Heart left ventricle (tissue), 13 donors: ENCODE results near the gene BRSK2.

ENCODE experiments used
- CTCF ChIP-seq, 12 donors: fragments of 200-600 bp; sonication (generic) in 4 of 12; IDR thresholded peaks; one replicate each; pipeline versions ENCODE4 v1.5.0 to v1.8.0; 2018 to 2022; ENCODE audit warnings: antibody characterized with exemption in 12 of 12, mild to moderate bottlenecking in 5 of 12
- POLR2A ChIP-seq, 2 donors: fragments of 450-650 bp; IDR thresholded peaks; one replicate each; pipeline ENCODE4 v1.6.1; 2017; ENCODE audit warnings: antibody characterized with exemption in 2 of 2, mild to moderate bottlenecking in 2 of 2, moderate library complexity in 2 of 2
- donor health status: ischemic (EF 13 %, LVEDD 7.1; RV severe dilation, severe dysfunction).
- donor health status: DM: no; HTN: yes; CAD: no.
- donor health status: DM: no; HTN: no; CAD: no.
- donor health status: ischemic (EF 25% LVEDD 6.9; RV normal size, moderate dysfunction).
- donor health status: ischemic (EF 25% LVEDD 5.7; RV mildly dilated, moderate dysfunction).
- donor health status: ischemic (EF 35%, LVEDD 5.7; RV mildly dilated, moderate dysfunction).
- donor health status: nonischemic (EF 11% LVEDD 7.7; RV severe dilation, severe dysfunction).
- donor health status: DM: yes; HTN: yes; CAD: no.
- donor health status: PGD.
- donor health status: ischemic (EF 29% LVEDD 5.4; RV normal size, mild dysfunction).
- donor health status: nonischemic (EF 23%, LVEDD 6.1; RV moderate dilation, normal function).

- TF ChIP-seq CTCF (IDR thresholded peaks at IDR 0.05) (no peak), POLR2A (IDR thresholded peaks at IDR 0.05) (no peak)
Observed at GRCh38 chr11:1381793-1382425, 7.8 kb upstream of the BRSK2 start.
